SH-SY5Y (cell line): ENCODE data around the gene CFAP97D2.

Experiments used
- GATA2 ChIP-seq: IDR thresholded peaks from 2 replicates; pipeline ENCODE4 v1.6.1; 2011; ENCODE audit warnings: mild to moderate bottlenecking, low read depth, low read length
- GATA3 ChIP-seq: IDR thresholded peaks from 2 replicates; pipeline ENCODE4 v1.6.1; 2011; ENCODE audit warnings: low read depth, mild to moderate bottlenecking, low read length, moderate library complexity

- no peak for TF ChIP-seq GATA2
- no peak for TF ChIP-seq GATA3
Measured at GRCh38 chr13:114134111-114134943, 44.7 kb upstream of the CFAP97D2 start.
